Measurements from ENCODE around the gene NUP85.
"Not testable (repeated sequence)": the region's sequence is repeated elsewhere in the genome, so short reads cannot be mapped to it uniquely, and the experiment has no call there.

NUP85 gene

GRCh38 chr17:75241502-75241901 lies 36.0 kb downstream of the NUP85 start:
- no peak for DNase-seq (ENCODE audit: low spot score)

- no peak for DNase-seq (ENCODE audit: low spot score)
These were observed 36.5 kb downstream of the NUP85 start for GRCh38 chr17:75241996-75242460.

- DNase-seq (ENCODE audit: low spot score): peak; percentile 15
These were observed 37.1 kb downstream of the NUP85 start for GRCh38 chr17:75242461-75243042.

GRCh38 chr17:75244133-75244866 lies 38.8 kb downstream of the NUP85 start:
- DNase-seq (ENCODE audit: low spot score): no peak

GRCh38 chr17:75245011-75245410 lies 39.5 kb downstream of the NUP85 start:
- DNase-seq (ENCODE audit: low spot score): no peak

- DNase-seq (ENCODE audit: low spot score): no peak
These were observed 40.9 kb downstream of the NUP85 start for GRCh38 chr17:75246404-75246803.

- no peak for DNase-seq (ENCODE audit: low spot score)
These were observed 44.1 kb downstream of the NUP85 start for GRCh38 chr17:75249564-75249963.

- peak; percentile 85 for DNase-seq (ENCODE audit: low spot score)
These were observed 44.6 kb downstream of the NUP85 start for GRCh38 chr17:75250009-75250471.

GRCh38 chr17:75252039-75252816 lies 46.7 kb downstream of the NUP85 start:
- no peak for DNase-seq (ENCODE audit: low spot score)

GRCh38 chr17:75255954-75256698 lies 50.6 kb downstream of the NUP85 start:
- DNase-seq (ENCODE audit: low spot score): not testable (repeated sequence)

- not testable (repeated sequence) for DNase-seq (ENCODE audit: low spot score)
These were observed 51.7 kb downstream of the NUP85 start for GRCh38 chr17:75257228-75257627.

GRCh38 chr17:75260641-75261335 lies 55.3 kb downstream of the NUP85 start:
- DNase-seq (ENCODE audit: low spot score): peak; percentile 46

GRCh38 chr17:75261336-75262111 lies 56.0 kb downstream of the NUP85 start, which contains the start of the genes GGA3 and MRPS7:
Gene GGA3 (minus strand): TSS chr17:75261606. CDS start chr17:75261587, 19 bp downstream.
Gene MRPS7 (plus strand): TSS chr17:75261879. CDS start chr17:75261901, 22 bp downstream.
- peak; percentile 96 for DNase-seq (ENCODE audit: low spot score)

GRCh38 chr17:75262112-75262606 lies 56.7 kb downstream of the NUP85 start:
- DNase-seq (ENCODE audit: low spot score): no peak

GRCh38 chr17:75263055-75263454 lies 57.6 kb downstream of the NUP85 start:
- DNase-seq (ENCODE audit: low spot score): no peak

- no peak for DNase-seq (ENCODE audit: low spot score)
These were observed 60.3 kb downstream of the NUP85 start for GRCh38 chr17:75265614-75266315.

GRCh38 chr17:75266316-75267152 lies 61.1 kb downstream of the NUP85 start:
- DNase-seq (ENCODE audit: low spot score): no peak

- DNase-seq (ENCODE audit: low spot score): no peak
These were observed 61.6 kb downstream of the NUP85 start for GRCh38 chr17:75267153-75267410.

Measured in activated CD4-positive, alpha-beta T cell treated with anti-CD3 and anti-CD28 coated beads, Interleukin-2, Interleukin-4, amounts not matched to agents 100 ng/mL and 50 ng/mL, durations not matched to agents 16 hours and 8 hours (primary cell).